ENCODE data around the gene STEAP4.

Gene STEAP4

DNA sequence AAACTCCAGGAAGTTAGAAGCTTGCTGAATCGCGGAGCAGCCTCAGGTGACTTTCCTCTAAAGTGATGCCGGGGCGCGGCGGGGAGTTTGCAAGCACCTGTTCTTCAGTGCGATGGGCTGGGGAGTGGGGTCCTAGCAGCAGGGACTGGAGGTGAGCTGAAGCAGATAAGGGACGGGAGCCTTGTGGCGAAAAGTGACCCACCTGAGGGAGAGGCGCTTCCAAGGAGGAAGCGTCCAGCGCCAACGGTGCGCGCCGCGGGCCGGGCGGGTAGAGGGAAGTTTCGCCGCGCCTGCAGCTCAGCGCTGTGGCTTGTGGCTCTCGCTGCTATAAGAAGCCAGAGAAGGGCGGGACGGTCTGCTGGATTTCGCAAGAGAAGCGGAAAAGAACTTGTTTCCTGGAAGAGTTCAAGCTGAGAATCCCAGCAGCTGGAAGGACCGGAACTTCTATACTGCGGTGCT, at the start of gene STEAP4:
Gene STEAP4, minus strand, starts transcription at position 305 of the 459 bp plus-strand sequence. CDS start 22,625 bp downstream, outside the sequence.
- peak in 6 of 14 donors; percentile 0 to 29 (median 10) for DNase-seq

DNA sequence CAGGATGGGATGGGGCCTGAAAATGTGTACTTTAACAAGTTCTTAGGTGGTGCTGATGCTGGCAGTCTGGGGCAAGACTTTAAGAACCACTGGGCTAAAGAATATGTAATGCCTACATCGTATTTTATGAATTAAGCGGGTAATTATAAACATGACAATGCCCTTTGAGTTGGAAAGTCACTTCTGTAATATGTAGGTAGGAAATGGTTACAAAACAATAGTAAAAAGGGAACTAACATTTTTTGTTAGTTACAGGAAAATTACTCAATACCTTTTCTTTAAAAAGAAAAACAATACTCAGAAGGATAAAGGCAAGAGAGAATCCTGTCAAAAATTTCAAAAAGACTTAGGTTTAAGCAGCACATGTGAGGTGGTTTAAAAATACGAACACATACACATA, 48.3 kb upstream of the STEAP4 start:
- no peak for DNase-seq

DNA sequence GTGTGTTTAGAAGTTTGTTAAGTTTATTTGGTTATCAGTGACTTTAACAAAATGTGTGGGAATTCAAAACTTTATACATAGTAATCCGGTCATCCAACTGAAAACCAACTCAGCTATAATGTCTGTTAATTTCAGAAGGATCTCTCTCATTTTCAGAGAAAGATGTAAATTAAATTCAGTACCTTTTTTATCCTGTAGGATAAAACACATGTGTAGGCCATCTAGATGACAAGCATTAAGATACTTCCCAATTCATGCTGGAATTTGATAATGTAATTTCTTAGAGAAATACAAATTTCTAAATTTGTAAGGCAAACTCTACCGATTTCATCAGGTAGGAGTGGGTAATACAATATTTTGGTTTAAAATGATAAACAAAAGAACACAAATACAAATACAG, 43.4 kb upstream of the STEAP4 start:
- DNase-seq = no peak

DNA sequence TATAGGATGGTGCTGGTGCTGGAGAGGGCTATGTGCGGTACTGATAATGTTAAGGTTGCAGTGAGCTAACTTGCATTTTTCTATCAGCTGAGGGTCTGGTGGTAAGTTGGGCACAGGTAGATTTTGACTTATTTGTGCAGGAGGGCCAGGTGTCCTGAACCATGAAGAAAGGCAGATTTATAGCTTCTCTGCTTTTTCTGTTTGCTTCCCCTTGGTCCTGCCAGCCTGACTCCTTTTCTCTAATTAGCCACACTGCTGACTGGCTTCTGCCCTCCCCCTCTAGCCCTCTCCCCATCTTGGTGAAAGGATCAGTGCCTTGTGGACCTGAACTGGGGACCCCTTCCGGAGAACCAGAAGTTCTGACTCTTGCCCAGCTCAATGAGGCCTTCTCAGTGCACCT, 40.8 kb upstream of the STEAP4 start:
- no peak for DNase-seq

DNA sequence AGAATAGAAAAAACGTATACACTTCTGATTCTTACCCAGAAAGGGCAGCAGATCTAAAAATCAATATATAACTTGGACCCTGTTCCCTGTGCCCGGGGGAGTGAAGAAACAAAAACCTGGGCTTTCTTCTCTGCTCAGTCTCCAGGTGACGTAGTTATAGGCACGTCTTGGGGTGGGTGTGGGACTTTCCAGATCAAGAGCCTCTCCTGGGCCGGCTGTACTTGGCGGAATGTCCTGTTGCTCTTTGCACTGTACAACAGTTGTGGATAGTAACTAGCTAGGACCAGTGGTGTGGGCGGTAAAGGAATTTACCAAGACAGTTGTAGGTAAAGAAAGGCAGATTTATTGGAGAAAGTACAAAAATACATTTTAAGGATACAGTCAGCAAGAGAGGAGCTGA, 40.4 kb upstream of the STEAP4 start:
- no peak for DNase-seq

DNA sequence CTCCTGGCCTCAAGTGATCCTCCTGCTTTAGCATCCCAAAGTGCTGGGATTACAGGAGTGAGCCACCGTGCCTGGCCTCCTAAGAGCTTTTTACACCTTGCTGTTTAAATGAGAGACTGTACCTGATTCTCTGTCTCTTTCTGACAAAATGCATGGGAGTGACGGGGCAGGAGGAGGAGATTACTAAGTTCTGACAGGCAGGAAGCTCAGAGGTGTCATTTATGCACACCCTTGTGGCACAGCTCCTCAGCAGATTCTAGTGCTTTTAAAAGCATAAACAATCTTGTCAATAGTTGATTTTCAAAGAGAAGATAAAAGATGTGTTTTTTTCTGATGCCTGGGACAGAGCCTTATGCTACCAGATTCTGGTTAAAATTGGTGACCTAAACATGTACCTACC, 39.7 kb upstream of the STEAP4 start:
- DNase-seq = no peak

DNA sequence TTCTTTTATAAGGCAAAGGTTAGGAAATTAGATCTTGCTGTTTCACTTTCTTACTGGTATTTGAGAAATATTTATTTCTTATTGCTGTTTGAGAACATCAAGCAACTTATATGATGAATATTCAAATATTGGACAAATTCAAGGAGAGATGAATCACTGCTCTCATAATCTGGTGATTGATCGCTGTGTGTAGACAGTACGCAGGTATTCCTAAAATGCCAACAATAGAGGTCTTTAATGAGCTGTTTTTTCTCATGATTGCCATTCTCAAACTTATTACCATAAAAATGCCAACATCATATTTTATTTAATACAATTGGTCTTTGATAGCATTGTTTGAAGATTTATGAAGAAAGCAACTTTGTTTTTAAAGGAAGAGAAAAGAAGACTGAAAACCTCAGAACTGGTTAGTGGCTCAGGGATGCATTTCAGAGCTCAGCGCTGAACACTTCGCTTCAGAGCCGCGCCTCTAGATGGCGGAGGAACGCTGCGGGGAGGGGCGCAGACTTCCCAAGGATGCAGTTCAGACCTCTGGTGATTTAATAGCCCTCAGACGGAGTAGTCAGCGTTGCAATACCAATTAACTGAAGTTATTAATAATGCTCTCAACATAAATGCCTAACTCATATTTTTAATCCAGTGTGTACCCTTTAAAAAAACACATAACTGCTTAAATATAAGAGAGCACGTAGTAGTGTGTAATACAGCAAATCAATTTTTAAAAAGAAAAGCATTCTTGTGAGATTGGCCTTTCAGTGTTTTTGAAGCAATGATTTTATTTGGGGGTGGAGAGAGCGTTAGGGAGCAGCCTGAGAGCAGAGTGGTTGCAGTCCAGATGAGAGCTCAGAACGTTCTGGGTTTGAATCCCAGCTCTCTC, 38.5 kb upstream of the STEAP4 start:
- peak in 4 of 14 donors; percentile 1 to 20 (median 8) for DNase-seq

DNA sequence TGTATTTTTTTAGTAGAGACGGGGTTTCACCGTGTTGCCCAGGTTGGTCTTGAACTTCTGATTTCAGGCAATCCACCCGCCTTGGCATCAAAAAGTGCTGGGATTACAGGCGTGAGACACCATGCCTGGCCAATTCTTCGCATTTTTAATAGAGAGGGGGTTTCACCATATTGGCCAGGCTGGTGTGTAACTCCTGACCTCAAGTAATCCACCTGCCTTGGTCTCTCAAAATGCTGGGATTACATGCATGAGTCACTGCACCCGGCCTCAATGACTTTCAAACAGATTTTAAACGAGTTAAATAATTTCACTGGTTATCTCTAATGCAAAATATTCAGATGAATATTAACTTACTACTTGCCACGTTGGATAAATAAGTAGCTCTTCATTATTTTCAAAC, 37.6 kb upstream of the STEAP4 start:
- DNase-seq = no peak

DNA sequence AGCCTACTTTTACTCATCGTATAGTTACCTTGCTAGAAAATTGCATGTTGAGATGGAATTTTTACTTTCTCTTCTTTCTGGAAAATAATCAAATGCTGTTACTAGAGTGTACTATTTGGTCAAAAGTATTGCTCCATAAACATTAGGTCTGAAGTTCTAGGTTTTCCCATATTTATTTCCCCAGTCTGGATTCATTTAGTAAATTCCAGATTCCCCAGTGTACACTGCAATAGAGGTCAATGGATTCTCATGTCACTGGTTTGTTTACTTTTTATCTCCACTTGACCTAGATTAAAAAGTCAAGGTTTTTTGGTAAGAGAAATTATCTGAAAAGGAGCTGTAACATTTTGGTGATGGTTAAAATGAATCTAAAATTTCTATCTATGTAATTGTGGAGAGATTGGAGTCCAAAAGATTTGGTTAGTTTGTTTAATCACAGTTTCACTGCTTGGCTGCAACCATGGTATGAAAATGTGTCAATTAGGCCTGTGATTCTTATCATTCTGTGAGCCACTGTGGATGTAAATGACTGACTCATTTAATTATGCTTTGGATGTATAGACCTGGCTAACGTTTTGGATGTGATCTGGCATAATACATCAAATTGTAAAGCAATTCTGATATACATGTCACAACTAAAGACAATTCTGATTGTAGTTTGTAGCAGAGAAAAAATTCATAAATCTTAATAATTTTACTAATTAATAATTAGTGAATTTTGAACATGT, 32.7 kb upstream of the STEAP4 start:
- DNase-seq = no peak

DNA sequence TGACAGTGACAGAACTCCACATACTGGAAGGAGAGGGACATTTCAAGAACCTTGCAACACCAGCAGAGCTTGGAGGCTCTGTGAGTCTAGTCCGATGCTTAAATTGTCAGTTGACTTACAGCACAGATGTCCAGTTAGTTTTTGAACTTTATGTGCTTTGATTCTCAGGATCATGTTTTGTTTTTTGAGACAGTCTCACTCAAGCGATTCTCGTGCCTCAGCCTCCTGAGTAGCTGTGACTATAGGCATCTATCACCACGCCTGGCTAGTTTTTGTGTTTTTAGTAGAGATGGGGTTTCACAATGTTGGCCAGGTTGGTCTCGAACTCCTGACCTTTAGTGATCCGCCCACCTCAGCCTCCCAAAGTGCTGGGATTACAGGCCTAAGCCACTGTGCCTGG, 31.8 kb upstream of the STEAP4 start:
- DNase-seq = no peak

DNA sequence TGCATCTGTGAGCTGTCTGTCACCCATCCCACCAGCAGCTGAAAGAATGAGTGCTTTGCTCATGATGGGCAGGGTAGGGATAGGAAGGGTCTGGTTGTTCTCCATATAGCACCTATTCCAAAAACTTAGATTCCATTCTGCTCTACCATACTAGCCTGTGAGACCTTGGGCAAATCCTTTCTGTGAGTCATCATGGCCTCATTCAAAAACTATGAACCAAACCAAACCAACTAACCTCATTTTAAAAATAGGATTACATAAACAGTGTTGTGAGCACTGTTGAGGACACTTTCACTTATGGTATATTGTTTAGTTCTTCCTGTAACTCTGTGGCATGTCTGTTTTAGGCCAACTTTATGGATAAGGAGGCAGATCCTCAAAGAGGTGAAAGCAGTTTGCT, 30.9 kb upstream of the STEAP4 start:
- DNase-seq = no peak

DNA sequence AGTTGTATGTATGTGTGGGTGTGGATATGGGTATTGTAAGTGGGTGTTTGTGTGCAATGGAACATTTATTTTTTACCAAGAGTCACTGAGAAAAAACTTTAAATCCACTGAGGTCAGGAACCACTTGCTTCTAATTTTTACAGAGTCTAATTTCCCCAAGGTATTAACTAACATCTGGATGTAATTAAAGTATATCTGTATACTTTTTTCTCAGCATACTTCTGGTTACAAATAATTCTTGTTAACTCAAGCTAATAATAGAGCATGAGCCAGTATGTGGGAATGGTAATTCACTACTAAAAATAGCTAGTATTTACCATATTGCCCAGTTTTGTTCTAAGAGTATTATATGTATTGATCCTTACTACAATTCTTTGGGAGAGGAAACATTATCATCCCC, 24.6 kb upstream of the STEAP4 start:
- no peak for DNase-seq

DNA sequence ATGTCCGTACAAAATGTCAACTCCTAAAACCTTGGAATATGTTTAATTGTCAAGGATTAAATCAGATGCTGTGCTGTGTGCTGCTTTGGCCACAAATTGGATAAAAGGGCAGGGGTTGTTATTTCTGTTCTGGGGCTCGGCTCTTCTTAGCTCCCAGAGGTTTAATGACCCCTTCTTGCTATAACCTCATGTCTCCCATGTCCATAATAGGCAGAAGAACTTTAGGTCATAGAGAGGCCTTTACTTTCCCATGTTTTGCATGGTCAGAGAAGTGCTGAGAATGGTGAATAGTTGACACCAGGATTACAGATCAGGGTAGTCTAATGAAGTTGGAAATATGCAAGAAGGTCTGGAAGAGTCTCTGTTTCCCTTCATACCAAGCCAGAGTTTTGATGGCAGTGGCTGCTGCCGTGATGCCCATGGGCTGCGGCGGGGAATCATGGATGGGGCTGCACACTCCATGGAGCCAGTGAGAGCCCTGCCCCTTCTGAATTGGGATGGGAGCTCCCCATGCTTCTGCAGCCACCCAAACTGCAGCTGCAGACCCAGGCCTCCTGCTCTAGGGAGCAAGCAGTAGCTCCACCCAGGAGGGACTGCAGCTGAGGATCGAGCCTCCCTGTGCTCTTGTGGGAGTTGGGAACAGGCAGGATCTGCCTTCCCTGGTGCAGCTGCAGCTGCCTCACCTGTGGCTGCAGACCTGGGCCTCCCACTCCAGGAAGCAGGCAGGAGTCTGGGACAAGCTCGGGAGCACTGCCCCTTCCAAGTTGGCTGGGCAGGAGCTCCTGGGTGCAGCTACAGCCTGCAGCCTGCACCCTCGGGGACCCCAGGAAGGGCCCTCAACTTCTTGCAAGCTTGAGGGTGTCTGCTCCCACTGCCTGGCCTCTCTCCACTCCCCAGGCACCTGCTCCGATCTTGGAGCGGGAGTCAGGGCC, 23.1 kb upstream of the STEAP4 start:
- no peak for DNase-seq

DNA sequence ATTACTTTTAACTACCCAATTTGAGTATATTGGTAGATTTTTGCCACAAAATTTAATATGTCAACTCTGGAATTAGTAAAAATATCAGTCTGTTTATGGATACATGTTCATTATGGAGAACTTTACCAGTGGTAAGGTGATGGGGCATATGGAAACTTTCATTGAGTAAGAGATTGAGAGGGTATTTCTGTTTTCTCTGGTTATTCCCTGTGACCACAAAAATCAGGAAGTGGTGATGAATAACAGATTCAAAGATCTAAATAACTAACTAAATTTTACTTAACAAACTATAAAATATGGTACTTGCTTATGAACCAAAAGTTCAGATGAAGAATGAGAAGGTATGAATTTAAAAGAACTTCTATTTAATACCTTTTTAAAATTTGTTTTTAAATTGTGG, 22.1 kb upstream of the STEAP4 start:
- no peak for DNase-seq

DNA sequence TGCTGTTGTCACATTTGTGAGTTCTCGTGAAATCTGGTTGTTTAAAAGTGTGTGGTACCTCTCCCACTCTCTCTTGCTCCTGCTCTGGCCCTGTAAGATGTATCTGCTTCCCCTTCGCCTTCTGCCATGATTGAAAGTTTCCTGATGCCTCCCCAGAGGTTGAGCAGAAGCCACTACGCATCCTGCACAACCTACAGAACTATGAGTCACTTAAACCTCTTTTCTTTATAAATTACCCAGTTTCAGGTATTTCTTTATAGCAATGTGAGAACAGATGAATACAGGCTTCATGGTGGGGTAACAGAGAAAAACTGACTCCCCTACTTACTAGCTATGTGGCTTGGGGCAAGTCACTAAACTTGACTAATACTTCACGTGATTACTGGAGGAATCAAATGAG, 18.0 kb upstream of the STEAP4 start:
- DNase-seq = no peak

DNA sequence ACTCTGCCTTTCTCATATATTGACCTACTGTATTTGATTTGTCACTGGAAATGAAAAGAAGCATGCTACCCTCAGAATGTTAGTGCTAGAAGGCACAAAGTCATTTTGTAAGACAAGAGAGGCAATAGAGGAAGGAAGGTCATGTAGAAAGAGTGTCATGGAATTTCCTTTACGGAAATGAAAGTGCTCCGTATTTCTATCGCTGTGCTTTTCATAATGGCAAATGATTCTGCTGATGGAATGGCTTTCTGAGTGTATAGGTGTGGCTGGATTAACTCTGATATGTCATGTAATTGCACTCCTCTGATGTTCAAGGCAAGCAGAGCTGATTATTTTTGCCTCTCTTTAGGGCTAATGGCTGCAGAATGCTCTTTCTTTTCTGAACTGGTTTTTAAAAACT, 15.5 kb upstream of the STEAP4 start:
- no peak for DNase-seq

DNA sequence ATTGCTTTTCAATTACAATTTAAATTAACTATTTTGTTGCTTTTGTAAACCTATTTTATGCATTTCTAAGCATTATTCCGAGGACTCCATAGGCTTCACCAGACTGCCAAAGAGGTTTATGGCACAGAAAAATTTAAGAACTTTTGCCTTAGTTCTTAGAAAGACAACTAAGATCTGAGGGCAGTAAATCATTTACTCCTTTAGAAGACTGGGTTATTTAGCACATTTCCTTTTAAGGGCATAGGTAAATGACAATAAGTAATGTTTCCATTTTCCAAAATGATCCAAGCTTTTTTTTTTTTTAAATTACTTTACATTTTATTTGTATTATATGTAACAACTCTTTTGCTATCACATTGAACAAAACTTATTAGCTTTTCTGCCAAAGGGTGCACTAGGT, 15.0 kb upstream of the STEAP4 start:
- no peak for DNase-seq

DNA sequence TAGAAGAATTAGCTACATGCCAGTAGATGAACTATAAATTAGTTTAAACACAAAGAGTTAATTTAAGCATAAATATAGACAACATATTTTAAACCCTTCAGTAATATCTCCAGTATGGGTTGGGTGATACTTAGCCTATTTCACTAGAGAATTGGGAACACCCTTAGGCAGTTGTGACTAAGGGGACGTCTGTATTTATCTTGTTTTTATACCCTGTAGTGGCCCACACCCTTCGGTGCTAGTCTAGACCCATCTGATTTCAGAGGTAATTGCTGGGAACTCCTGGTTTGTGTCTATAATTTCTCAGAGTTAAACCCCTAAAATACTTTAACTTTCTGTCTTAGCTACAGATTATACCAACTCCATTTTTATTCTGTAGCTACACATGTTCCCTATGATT, 11.5 kb upstream of the STEAP4 start:
- no peak for DNase-seq

DNA sequence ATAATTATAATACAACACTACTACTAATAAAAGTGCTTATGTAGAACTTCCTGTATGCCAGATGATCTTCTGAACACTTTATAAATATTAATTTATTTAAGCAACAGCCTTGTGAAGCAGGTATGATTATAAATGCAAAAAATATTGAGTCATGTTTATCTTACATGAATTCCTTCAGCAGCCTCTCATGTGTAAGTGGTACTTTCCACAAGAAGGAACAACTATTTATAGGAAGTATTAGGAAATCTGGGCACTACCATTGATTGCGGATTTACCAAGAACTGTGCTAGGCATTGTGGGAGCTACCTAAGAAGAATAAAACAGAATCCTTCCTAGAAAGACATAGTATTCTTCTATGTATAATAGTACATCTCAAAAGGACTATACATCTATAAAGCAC, 10.7 kb upstream of the STEAP4 start:
- no peak for DNase-seq

DNA sequence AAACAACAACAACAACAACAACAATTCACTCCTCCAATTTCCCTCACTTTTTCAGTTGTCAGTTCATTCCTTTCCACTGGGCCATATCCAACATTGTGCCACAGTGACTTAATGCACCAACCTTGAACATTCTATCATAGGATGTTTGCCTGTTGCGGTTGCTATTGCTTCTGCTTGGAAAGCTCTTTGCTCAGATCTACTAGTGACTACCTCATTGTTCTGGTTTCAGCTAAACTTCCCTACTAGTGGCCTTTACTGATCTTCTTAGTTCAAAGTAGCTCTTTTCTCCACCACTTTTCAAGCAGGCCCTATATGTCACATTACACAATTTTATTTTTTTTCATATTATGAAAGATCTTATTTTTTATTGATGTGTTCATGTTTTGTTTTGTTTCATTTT, 9.8 kb upstream of the STEAP4 start:
- no peak for DNase-seq

DNA sequence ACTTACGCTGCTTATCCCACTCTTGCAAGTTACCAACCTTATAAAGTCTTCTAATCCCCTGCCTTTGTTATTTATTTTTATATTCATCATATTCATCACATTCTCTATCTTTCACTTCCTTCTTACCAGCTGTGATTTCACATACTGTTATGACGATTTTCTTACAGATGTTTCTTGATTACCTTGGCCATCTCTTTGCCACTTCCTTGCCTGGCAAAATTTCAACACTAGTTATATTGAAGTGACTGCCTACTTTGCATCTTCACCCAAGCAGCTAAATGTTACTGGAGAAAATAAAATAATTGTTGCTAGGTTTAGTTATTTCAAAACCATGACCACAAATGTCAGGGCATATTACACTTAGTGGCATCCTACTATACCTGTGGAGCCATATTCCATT, 8.8 kb upstream of the STEAP4 start:
- DNase-seq = no peak

DNA sequence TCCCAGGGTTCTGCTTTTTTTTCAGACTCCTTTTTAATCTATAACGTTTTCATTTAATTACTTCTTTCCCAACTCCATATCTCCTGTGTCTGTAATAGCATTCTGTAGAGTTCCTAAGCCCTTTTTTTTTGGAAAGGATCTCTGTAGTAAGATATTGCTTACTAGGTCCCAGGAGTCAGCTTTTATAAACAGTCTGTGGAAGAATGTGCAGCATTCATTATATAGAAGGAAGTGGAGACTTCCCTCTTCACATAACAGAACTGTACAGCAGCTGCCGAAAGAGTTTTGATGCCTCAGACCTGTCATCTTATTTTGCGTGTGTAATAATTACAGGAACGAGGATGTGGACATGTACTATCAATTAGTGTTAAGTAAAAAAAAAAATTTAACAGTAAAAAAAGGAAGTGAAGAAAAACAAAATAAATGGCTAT, 7.4 kb upstream of the STEAP4 start:
- no peak for DNase-seq

All from C1 segment of cervical spinal cord (tissue), 14 donors.